ENCODE results near the gene ARHGEF4. TPM values are rescaled to one million over a fixed set of nuclear protein-coding genes. Genes with fewer than 3 reads are reported as not detected.
A peak's percentile ranks its signal among the peaks of the same experiment; 100 is the strongest.
"Not testable (repeated sequence)": the region's sequence is repeated elsewhere in the genome, so short reads cannot be mapped to it uniquely, and the experiment has no call there.

The ARHGEF4 gene
- total RNA-seq, 2 donors from 2014 or later: 0.20 to 0.80 TPM

GRCh38 chr2:130884503-130884902 is 47.8 kb downstream of the ARHGEF4 start:
- no peak for ATAC-seq
- DNase-seq (ENCODE audit: low spot score in 2 of 2): no peak
- no peaks in the 10 kb centered on the region for H3K9me3 Mint-ChIP-seq

GRCh38 chr2:130887643-130888042 is 50.9 kb downstream of the ARHGEF4 start:
- no peak overlapping the region for H3K27ac Mint-ChIP-seq
- no peaks in the 10 kb centered on the region for H3K36me3 Mint-ChIP-seq
- H3K9me3 Mint-ChIP-seq: no peaks in the 10 kb centered on the region
- DNase-seq (ENCODE audit: low spot score in 2 of 2) (no peak), ATAC-seq (no peak)

More at GRCh38 chr2:130884503-130884902, 47.8 kb downstream of the ARHGEF4 start:
- H3K27ac Mint-ChIP-seq: no peak overlapping the region
- no peaks in the 10 kb centered on the region for H3K36me3 Mint-ChIP-seq

- DNase-seq (ENCODE audit: low spot score in 2 of 2) (no peak), ATAC-seq (peak in 1 of 2 donors; percentile 26)
- H3K36me3 Mint-ChIP-seq: no peaks in the 10 kb centered on the region
- H3K9me3 Mint-ChIP-seq: no peaks in the 10 kb centered on the region
- H3K27ac Mint-ChIP-seq: no peak overlapping the region
Measured at GRCh38 chr2:130890941-130891669, 54.4 kb downstream of the ARHGEF4 start.

GRCh38 chr2:130891966-130892365 is 55.3 kb downstream of the ARHGEF4 start:
- H3K9me3 Mint-ChIP-seq: no peaks in the 10 kb centered on the region
- ATAC-seq (no peak), DNase-seq (ENCODE audit: low spot score in 2 of 2) (no peak)
- H3K36me3 Mint-ChIP-seq: no peaks in the 10 kb centered on the region
- no peak overlapping the region for H3K27ac Mint-ChIP-seq

- no peaks in the 10 kb centered on the region for H3K36me3 Mint-ChIP-seq
- no peak for ATAC-seq
- H3K27ac Mint-ChIP-seq: no peak overlapping the region
- H3K9me3 Mint-ChIP-seq: no peaks in the 10 kb centered on the region
- DNase-seq (ENCODE audit: low spot score in 2 of 2): no peak
Measured at GRCh38 chr2:130892793-130893785, 56.4 kb downstream of the ARHGEF4 start.

GRCh38 chr2:130894326-130894942 is 57.7 kb downstream of the ARHGEF4 start:
- no peak overlapping the region for H3K27ac Mint-ChIP-seq
- ATAC-seq (no peak), DNase-seq (ENCODE audit: low spot score in 2 of 2) (no peak)
- no peaks in the 10 kb centered on the region for H3K9me3 Mint-ChIP-seq
- H3K36me3 Mint-ChIP-seq: no peaks in the 10 kb centered on the region

- no peak for DNase-seq (ENCODE audit: low spot score in 2 of 2)
- ATAC-seq: no peak
- H3K9me3 Mint-ChIP-seq: no peaks in the 10 kb centered on the region
- H3K27ac Mint-ChIP-seq: no peak overlapping the region
- no peaks in the 10 kb centered on the region for H3K36me3 Mint-ChIP-seq
Measured at GRCh38 chr2:130896813-130897212, 60.1 kb downstream of the ARHGEF4 start.

GRCh38 chr2:130898553-130898952 is 61.8 kb downstream of the ARHGEF4 start:
- ATAC-seq (no peak), DNase-seq (ENCODE audit: low spot score in 2 of 2) (no peak)
- no peak overlapping the region for H3K27ac Mint-ChIP-seq
- no peaks in the 10 kb centered on the region for H3K9me3 Mint-ChIP-seq
- no peaks in the 10 kb centered on the region for H3K36me3 Mint-ChIP-seq

GRCh38 chr2:130899306-130899705 is 62.6 kb downstream of the ARHGEF4 start:
- no peaks in the 10 kb centered on the region for H3K9me3 Mint-ChIP-seq
- DNase-seq (ENCODE audit: low spot score in 2 of 2): no peak
- H3K36me3 Mint-ChIP-seq: no peaks in the 10 kb centered on the region
- no peak overlapping the region for H3K27ac Mint-ChIP-seq
- ATAC-seq: no peak

GRCh38 chr2:130901061-130901460 is 64.3 kb downstream of the ARHGEF4 start:
- no peaks in the 10 kb centered on the region for H3K36me3 Mint-ChIP-seq
- no peak overlapping the region for H3K27ac Mint-ChIP-seq
- DNase-seq (ENCODE audit: low spot score in 2 of 2) (no peak), ATAC-seq (no peak)
- H3K9me3 Mint-ChIP-seq: no peaks in the 10 kb centered on the region

GRCh38 chr2:130901626-130902025 is 64.9 kb downstream of the ARHGEF4 start:
- not testable (repeated sequence) for DNase-seq (ENCODE audit: low spot score in 2 of 2); ATAC-seq; H3K36me3 Mint-ChIP-seq; H3K27ac Mint-ChIP-seq; H3K9me3 Mint-ChIP-seq

- no peaks in the 10 kb centered on the region for H3K9me3 Mint-ChIP-seq
Measured at GRCh38 chr2:130908832-130909231, 72.1 kb downstream of the ARHGEF4 start.

GRCh38 chr2:130910931-130911330 is 74.2 kb downstream of the ARHGEF4 start:
- DNase-seq (ENCODE audit: low spot score in 2 of 2): no peak
- H3K9me3 Mint-ChIP-seq: no peaks in the 10 kb centered on the region

More at GRCh38 chr2:130908832-130909231, 72.1 kb downstream of the ARHGEF4 start:
- ATAC-seq (no peak), DNase-seq (ENCODE audit: low spot score in 2 of 2) (no peak)
- H3K27ac Mint-ChIP-seq: no peak overlapping the region
- H3K36me3 Mint-ChIP-seq: no peaks in the 10 kb centered on the region

GRCh38 chr2:130911482-130911881 is 74.8 kb downstream of the ARHGEF4 start:
- no peak for DNase-seq (ENCODE audit: low spot score in 2 of 2)
- Mint-ChIP-seq H3K9me3 (no peaks in the 10 kb centered on the region), H3K36me3 (no peaks in the 10 kb centered on the region), H3K27ac (no peak overlapping the region)
- ATAC-seq: no peak

More at GRCh38 chr2:130910931-130911330, 74.2 kb downstream of the ARHGEF4 start:
- no peak for ATAC-seq
- H3K27ac Mint-ChIP-seq: no peak overlapping the region
- H3K36me3 Mint-ChIP-seq: no peaks in the 10 kb centered on the region

GRCh38 chr2:130911996-130912395 is 75.3 kb downstream of the ARHGEF4 start:
- DNase-seq (ENCODE audit: low spot score in 2 of 2): no peak
- Mint-ChIP-seq H3K9me3 (no peaks in the 10 kb centered on the region), H3K27ac (no peak overlapping the region), H3K36me3 (no peaks in the 10 kb centered on the region)
- ATAC-seq: no peak

GRCh38 chr2:130912471-130912870 is 75.8 kb downstream of the ARHGEF4 start:
- Mint-ChIP-seq H3K36me3 (no peaks in the 10 kb centered on the region), H3K9me3 (no peaks in the 10 kb centered on the region), H3K27ac (no peak overlapping the region)
- ATAC-seq (no peak), DNase-seq (ENCODE audit: low spot score in 2 of 2) (no peak)

- no peaks in the 10 kb centered on the region for H3K9me3 Mint-ChIP-seq
- H3K36me3 Mint-ChIP-seq: no peaks in the 10 kb centered on the region
- no peak overlapping the region for H3K27ac Mint-ChIP-seq
- ATAC-seq (no peak), DNase-seq (ENCODE audit: low spot score in 2 of 2) (no peak)
Measured at GRCh38 chr2:130913891-130914290, 77.2 kb downstream of the ARHGEF4 start.

Data from activated naive CD4-positive, alpha-beta T cell treated with anti-CD3 and anti-CD28 coated beads, Interleukin-2, amount 50 U/mL, for 72 hours (primary cell).